Central memory CD4-positive, alpha-beta T cell (primary cell): ENCODE data around the gene ZNF446.
A peak's percentile ranks its signal among the peaks of the same experiment; 100 is the strongest.
"Not testable (repeated sequence)": the region's sequence is repeated elsewhere in the genome, so short reads cannot be mapped to it uniquely, and the experiment has no call there.

Source experiments
- DNase-seq: peaks from one replicate; pipeline ENCODE4 v3.0.0; 2022

ZNF446 gene

GRCh38 chr19:58470837-58471543, 5.2 kb upstream of the ZNF446 start:
- not testable (repeated sequence) for DNase-seq

GRCh38 chr19:58471736-58472135, 4.4 kb upstream of the ZNF446 start:
- DNase-seq, result no peak

- DNase-seq, result no peak
Measured at GRCh38 chr19:58473775-58474174, 2.4 kb upstream of the ZNF446 start.

- no peak for DNase-seq
Measured at GRCh38 chr19:58474291-58474996, 1.7 kb upstream of the ZNF446 start.

GRCh38 chr19:58474997-58475713, 997 bp upstream of the ZNF446 start:
- DNase-seq, result no peak

- DNase-seq, result no peak
Measured at GRCh38 chr19:58476498-58477015, 405 bp downstream of the ZNF446 start.

- DNase-seq, result no peak
Measured at GRCh38 chr19:58477130-58477529, 978 bp downstream of the ZNF446 start.

- DNase-seq, result no peak
Measured at GRCh38 chr19:58477871-58478270, 1.7 kb downstream of the ZNF446 start.

GRCh38 chr19:58479303-58479702, 3.2 kb downstream of the ZNF446 start:
- DNase-seq, result no peak

- no peak for DNase-seq
Measured at GRCh38 chr19:58479736-58480480, 3.8 kb downstream of the ZNF446 start.

GRCh38 chr19:58480481-58480830, 4.3 kb downstream of the ZNF446 start:
- DNase-seq, result no peak

GRCh38 chr19:58480831-58481230, 4.7 kb downstream of the ZNF446 start:
- DNase-seq, result no peak

- DNase-seq, result no peak
Measured at GRCh38 chr19:58482372-58482771, 6.2 kb downstream of the ZNF446 start.

GRCh38 chr19:58483776-58484175, 7.6 kb downstream of the ZNF446 start:
- no peak for DNase-seq

GRCh38 chr19:58484349-58484748, 8.2 kb downstream of the ZNF446 start:
- DNase-seq, result not testable (repeated sequence)

- no peak for DNase-seq
Measured at GRCh38 chr19:58491393-58491792, 15.2 kb downstream of the ZNF446 start.

GRCh38 chr19:58492265-58492664, 16.1 kb downstream of the ZNF446 start:
- no peak for DNase-seq

GRCh38 chr19:58497634-58498170, 21.6 kb downstream of the ZNF446 start:
- DNase-seq, result no peak

- no peak for DNase-seq
Measured at GRCh38 chr19:58498316-58499020, 22.3 kb downstream of the ZNF446 start.

- peak; percentile 88 for DNase-seq
Measured at GRCh38 chr19:58499021-58499927, 23.1 kb downstream of the ZNF446 start.

- no peak for DNase-seq
Measured at GRCh38 chr19:58500242-58500641, 24.1 kb downstream of the ZNF446 start.
